Skin of body (tissue), 2 donors: ENCODE data around the gene AFAP1L1. TPM values are rescaled to one million over a fixed set of nuclear protein-coding genes. Genes with fewer than 3 reads are reported as not detected.

Experiments
- DNase-seq: peaks from one replicate; lab custom pipeline; 2025; lab: John Stamatoyannopoulos, UW
- total RNA-seq: library from RNA; depleted of rRNA; stranded (reverse); fragments of >200 nt; gene quantifications from one replicate; pipeline ENCODE4 v1.2.3, GENCODE V29; 2014

AFAP1L1 gene
- total RNA-seq, 1 donor from 2014 or later, result 20.8 TPM

DNA sequence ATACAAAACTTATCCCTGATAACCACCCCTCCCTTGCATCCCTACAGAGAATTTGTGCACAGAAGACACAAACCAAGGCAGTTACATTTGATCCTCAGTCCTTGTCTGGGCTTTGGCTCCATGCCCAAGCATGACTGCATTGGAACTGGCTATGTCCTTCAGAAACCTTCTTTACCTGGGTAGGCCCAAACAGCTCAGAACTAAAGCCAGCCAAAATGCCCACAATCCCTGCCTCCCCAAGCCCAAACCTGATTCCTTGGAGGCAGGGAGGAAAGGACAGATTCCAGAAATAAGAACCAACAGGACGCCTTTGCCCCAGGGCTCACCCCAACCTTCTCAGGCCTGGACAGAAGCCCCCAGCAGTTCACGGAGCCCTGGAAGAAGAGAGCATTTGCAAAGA, 99.2 kb downstream of the AFAP1L1 start:
- no peak for DNase-seq

DNA sequence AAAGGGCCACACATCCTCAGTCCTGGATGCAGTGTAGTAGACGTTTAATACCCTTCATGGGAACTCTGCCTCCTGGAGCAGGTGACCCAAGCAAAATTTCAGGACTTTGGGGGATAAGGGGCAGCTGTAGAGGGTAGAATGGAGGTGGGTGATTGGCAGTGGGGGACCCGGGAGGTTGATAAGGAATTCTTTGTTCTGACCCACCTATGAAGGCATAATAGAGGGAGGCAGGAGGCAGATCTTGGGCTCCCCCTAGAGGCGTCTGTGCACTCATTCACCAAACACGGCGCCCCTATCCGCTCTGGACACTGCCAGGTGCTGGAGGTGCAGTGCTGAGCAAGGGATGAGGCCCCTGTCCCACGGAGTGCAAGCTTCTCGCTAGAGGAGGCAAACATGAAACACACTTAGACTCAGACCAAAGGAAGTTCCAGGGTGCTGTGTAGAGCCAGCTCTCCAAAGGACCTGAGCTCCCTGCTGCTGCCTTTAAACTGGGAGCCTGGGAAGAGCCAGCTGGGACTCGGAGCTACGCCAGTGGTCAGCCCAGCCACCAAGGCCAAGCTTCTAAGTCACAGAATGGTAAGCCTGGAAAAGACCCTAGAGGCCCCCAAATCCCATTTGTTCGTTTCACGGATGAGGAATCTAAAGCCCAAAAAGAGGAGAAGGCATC, 99.8 kb downstream of the AFAP1L1 start:
- no peak for DNase-seq

DNA sequence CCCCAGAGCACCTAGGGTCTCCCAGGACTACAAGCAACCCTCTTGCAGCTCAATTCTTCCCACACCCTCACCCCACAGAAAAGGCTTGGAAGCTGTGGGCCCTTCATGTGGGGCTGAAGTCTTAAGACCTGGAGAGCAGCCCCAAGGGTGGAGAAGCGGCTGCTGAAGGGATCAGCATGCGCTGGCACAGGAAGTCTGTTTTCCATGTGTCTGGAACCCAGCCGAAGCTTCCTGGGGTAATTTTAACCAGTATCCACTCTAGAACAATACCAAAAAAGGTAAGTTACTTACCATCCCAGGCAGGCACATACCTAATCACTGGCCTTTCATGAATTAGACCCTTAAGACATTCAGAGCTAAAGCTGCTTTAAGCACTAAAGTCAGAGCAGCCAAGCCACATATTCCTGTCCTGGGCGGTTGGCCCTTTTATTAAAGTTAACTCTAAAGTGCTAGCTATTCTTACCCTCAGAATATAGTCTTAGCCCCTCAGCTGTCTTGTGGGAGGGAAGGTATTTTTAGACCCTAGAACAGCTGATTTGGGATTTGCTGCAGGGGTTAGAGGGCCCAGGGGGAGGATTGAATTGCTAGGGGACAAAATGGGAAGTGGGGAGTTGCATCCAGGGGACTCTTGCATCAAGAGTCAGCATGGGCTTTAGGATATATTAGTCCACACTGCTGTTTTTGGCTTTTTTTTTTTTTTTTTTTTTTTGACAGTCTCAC, 100.6 kb downstream of the AFAP1L1 start:
- no peak for DNase-seq

DNA sequence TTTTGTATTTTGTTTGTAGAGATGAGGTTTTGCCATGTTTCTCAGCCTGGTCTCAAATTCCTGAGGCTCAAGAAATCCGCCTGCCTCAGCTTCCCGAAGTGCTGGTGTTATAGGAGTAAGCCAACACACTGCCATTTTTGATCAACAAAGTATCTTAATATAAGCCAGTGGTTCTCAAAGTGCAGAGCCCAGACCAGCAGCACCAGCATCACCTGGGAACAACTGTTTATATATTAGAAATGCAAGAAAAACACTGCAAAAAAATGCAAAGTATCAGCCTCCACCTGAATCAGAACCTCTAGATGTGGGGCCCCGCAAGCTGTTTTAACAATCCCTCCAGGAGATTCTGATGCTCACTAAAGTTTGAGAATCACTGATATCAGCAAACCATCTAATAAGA, 101.3 kb downstream of the AFAP1L1 start:
- DNase-seq, result no peak

DNA sequence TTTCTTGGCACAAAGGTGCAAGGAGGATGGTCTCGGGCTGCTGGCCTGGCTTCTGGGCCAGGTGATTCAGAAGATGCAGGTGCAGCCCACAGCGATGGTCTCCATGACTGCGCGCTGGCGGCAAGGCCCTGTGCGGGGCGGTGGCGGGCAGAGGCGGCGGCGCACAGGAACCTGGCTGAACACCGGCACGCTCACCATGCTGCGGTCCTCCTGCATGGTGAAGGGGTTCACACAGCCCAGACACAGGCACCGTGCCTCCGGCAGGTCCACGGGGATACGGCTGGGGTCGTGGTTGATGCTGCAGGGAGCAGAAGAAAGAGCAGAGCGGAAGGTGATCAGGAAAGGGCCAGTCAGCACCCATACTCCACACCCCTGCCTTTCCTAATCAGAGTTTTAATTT, 102.6 kb downstream of the AFAP1L1 start:
- no peak for DNase-seq

GRCh38 chr5:149374801-149375200, 103.1 kb downstream of the AFAP1L1 start:
- no peak for DNase-seq

DNA sequence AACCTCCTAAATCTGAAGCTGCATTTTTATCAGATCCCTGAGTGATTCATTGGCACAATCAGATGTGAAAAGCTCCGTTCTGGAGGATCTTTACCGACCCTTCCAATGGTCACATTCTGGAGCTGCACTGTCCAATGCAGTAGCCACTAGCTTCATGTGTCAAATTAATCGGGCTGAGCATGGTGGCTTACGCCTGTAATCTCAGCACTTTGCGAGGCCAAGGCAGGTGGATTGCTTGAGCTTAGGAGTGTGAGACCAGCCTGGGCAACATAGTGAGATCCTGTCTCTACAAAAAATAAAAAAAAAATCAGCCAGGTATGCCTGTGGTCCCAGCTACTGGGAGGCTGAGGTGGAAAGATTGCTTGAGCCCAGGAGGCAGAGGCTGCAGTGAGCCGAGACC, 103.8 kb downstream of the AFAP1L1 start:
- DNase-seq, result no peak

GRCh38 chr5:149376104-149376503, 104.4 kb downstream of the AFAP1L1 start:
- DNase-seq, result no peak

DNA sequence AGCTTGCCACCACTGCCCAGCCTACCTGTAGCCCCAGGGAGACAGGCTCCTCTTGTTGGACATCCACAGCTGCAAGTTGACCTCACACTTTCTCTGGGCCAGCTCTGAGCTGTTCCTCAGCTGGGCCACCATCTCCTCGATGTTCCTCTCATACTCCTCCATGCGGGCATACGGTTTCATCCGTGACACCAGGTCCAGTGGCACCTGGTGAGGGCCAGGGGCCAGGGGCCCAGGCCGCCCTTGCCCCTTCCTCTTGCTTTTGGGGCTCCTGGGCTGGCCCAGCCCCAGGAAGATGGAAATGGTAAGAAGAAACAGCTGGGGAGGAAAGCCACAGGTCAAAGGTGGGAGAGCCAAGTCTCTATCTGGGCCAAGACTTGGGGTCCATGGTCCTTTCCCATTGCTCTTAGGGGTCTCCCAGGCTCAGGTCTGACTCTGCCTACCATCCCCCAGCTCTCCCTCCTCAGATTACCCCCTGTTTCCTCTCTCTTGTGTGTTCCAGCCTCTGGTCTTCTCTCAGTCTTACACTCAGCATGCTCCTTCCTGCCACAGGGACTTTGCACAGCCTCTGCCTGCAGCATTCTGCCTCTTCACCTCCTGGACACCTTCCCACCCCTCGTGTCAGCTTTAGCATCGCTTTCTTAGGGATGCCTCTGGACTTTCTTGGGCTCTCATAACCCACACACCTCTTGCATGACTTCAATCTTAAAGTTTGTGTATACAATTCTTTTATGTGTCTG, 105.2 kb downstream of the AFAP1L1 start:
- DNase-seq, result no peak

GRCh38 chr5:149378241-149378820, 106.7 kb downstream of the AFAP1L1 start:
- no peak for DNase-seq

- DNase-seq, result no peak
These were observed 107.6 kb downstream of the AFAP1L1 start, which contains the start of gene IL17B for GRCh38 chr5:149379177-149379761. IL17B (minus strand) TSS chr5:149379292; CDS start chr5:149379225, 67 bp downstream.

- DNase-seq, result no peak
These were observed 108.2 kb downstream of the AFAP1L1 start for GRCh38 chr5:149379818-149380374.

DNA sequence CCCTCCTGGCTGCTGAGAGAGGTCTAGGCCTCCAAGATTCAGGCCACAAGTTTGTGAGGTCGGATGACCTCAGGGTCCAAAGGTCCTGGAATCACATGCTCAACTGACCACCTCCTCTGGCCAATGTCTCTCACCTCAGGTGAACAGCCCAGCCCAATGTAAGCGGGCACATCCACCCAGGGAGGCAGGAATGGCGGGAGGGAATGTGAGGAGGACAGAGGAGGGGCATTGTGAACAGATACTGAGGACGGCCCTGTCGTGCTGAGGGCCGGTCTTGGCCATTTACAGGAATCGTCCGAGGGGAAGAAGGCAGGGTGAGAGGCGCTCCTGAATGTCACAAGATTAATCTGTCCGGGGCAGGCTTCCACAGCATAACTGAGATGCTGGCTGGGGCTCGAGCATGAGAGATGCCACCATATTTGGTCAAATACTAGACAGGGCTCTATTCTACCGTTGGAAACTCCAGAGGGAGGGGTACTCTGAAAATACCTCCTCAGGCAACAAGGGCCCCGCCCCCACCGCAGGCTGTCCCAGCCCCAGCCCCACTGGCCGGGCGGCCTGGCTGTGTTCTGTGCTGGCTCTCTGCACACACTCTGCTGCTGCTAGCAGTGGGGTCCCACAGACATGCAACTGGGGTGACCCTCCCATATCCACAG, 108.9 kb downstream of the AFAP1L1 start:
- DNase-seq, result no peak

- DNase-seq, result no peak
These were observed 109.8 kb downstream of the AFAP1L1 start for GRCh38 chr5:149381261-149381985.

DNA sequence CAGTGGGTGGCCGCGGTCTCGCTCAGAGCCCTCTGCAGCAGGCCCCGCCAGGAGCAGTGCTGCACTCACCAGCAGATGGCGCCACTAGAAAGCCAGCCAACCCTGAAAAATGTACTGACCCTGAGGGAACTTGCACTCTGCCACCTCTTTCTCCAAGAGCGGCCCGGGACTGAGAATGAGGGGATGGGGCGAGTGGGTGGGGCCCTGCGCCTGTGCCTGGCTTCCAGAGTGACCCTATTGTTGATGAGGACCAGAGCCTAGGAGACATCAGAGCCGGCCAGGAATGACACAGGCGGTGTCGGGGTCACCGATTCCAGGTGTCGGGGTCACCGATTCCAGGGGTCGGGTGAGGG, 110.3 kb downstream of the AFAP1L1 start:
- peak; percentile 42 for DNase-seq

GRCh38 chr5:149382517-149383220, 111.0 kb downstream of the AFAP1L1 start:
- DNase-seq, result no peak

DNA sequence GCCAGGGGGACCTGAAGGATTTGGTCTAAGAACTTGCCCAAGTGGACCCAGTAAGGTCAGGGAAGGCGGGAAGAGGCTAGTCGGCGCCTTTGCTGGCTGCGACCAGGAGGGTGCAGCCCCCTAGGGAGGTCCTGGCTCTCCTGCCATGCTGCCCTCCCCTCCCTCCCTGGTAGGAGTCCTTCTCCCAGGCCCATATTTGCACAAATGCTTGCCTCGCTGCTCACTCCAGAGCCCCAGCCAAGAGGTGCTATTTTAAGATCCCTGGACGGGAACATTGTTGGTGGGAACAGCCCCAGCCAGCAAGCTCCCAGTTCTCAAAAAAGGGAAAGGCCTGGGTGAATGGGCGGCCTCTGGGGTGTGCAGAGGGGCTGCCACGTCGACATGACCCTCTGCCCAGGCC, 111.7 kb downstream of the AFAP1L1 start:
- DNase-seq, result no peak

GRCh38 chr5:149386166-149386565, 114.5 kb downstream of the AFAP1L1 start:
- no peak for DNase-seq

DNA sequence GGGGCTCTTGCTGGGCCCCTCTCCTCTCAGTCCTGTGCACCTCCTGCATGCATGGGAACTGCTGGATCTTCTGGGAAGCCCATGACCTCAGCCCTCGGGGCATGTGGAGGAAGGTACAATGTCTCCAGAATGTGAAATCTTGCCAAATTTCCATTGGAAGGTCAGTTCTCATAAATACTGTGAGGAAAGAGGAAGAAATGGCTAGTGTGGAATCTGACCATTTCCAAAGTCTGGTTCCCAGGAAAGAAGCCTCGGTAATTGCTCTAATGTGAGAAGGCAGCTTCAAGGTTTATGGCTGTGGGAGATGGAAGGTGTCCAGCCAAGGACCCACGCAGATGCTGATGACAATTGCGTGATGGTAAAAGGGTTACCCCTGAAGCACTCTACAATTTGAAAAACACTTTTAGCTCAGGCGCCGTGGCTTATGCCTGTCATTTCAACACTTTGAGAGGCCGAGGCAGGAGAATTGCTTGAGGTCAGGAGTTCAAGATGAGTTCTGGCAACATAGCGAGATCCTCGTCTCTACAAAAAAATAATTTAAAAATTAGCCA, 115.5 kb downstream of the AFAP1L1 start:
- no peak for DNase-seq
